Mesenchymal stem cell (in vitro differentiated cells and primary cell): ENCODE measurements around the gene C12orf43.

ENCODE experiments used
- DNase-seq: peaks from one replicate; pipeline ENCODE4 v3.0.0-alpha.2; 2013
- H2AFZ ChIP-seq: one replicate; pipeline ENCODE4 v1.6.1; 2013; ENCODE audit warnings: low read depth, mild to moderate bottlenecking, control low read depth, inconsistent platforms, low read length, moderate library complexity
- H2AK5ac ChIP-seq: 2 replicates; pipeline ENCODE4 v1.6.1; 2013; ENCODE audit warnings: low read length, moderate library complexity, mild to moderate bottlenecking, inconsistent platforms; ENCODE audit not compliant: severe bottlenecking
- H2BK120ac ChIP-seq: one replicate; pipeline ENCODE4 v1.6.1; 2013; ENCODE audit warnings: low read depth, mild to moderate bottlenecking, inconsistent platforms, low read length, moderate library complexity
- H2BK12ac ChIP-seq, 2 experiments: one replicate each; pipeline ENCODE4 v1.6.1; 2013; ENCODE audit warnings: inconsistent platforms in 2 of 2, low read length in 2 of 2, mild to moderate bottlenecking in 2 of 2, moderate library complexity in 2 of 2, control low read depth in 1 of 2
- H2BK15ac ChIP-seq: one replicate; pipeline ENCODE4 v1.6.1; 2013; ENCODE audit warnings: mild to moderate bottlenecking, low read depth, inconsistent platforms; ENCODE audit not compliant: poor library complexity, severe bottlenecking
- H2BK5ac ChIP-seq: 2 replicates; pipeline ENCODE4 v1.6.1; 2013; ENCODE audit warnings: low read depth, mild to moderate bottlenecking, low read length, control low read depth, inconsistent platforms; ENCODE audit not compliant: poor library complexity, severe bottlenecking
- H3K14ac ChIP-seq, 2 experiments: one replicate each; pipeline ENCODE4 v1.6.1; 2013; ENCODE audit warnings: inconsistent platforms in 2 of 2, low read length in 2 of 2, control low read depth in 1 of 2, mild to moderate bottlenecking in 1 of 2, moderate library complexity in 1 of 2
- H3K18ac ChIP-seq, 2 experiments: one replicate each; pipeline ENCODE4 v1.6.1; 2013; ENCODE audit warnings: inconsistent platforms in 2 of 2, low read length in 2 of 2, control low read depth in 1 of 2, low read depth in 1 of 2, mild to moderate bottlenecking in 1 of 2
- H3K23ac ChIP-seq, 2 experiments: one replicate each; pipeline ENCODE4 v1.6.1; 2013; ENCODE audit warnings: inconsistent platforms in 2 of 2, low read length in 2 of 2, mild to moderate bottlenecking in 2 of 2, moderate library complexity in 2 of 2, control low read depth in 1 of 2
- H3K27ac ChIP-seq: 2 replicates; pipeline ENCODE4 v1.5.1; 2013; ENCODE audit warnings: mild to moderate bottlenecking, moderate library complexity, low read length, control low read depth, inconsistent platforms; ENCODE audit not compliant: poor library complexity, severe bottlenecking
- H3K27me3 ChIP-seq, 2 experiments: 2 replicates each; pipeline versions ENCODE4 v1.6.1 to v1.7.0; 2013; ENCODE audit warnings: low read length in 2 of 2, mild to moderate bottlenecking in 2 of 2, moderate library complexity in 2 of 2, control low read depth in 1 of 2, inconsistent platforms in 1 of 2; ENCODE audit not compliant: control insufficient read depth in 1 of 2, insufficient read depth in 1 of 2
- H3K36me3 ChIP-seq, 2 experiments: 2 replicates each; pipeline versions ENCODE4 v1.6.1 to v1.7.0; 2013; ENCODE audit warnings: low read length in 2 of 2, control low read depth in 1 of 2, inconsistent platforms in 1 of 2, low read depth in 1 of 2, mild to moderate bottlenecking in 1 of 2; ENCODE audit not compliant: insufficient read depth in 2 of 2, control insufficient read depth in 1 of 2
- H3K4ac ChIP-seq, 2 experiments: one replicate each; pipeline ENCODE4 v1.6.1; 2013; ENCODE audit warnings: inconsistent platforms in 2 of 2, low read length in 2 of 2, mild to moderate bottlenecking in 2 of 2, moderate library complexity in 2 of 2, control low read depth in 1 of 2, low read depth in 1 of 2
- H3K4me1 ChIP-seq: 2 replicates; pipeline ENCODE4 v1.6.1; 2013; ENCODE audit warnings: low read depth, low read length, control low read depth; ENCODE audit not compliant: control insufficient read depth, insufficient read depth
- H3K4me2 ChIP-seq: 2 replicates; pipeline ENCODE4 v1.6.1; 2013; ENCODE audit warnings: low read length, mild to moderate bottlenecking, inconsistent platforms; ENCODE audit not compliant: poor library complexity, severe bottlenecking
- H3K4me3 ChIP-seq, 2 experiments: 2 replicates each; pipeline versions ENCODE4 v1.5.1 to v1.7.0; 2013; ENCODE audit warnings: low read length in 2 of 2, mild to moderate bottlenecking in 2 of 2, control low read depth in 1 of 2, low read depth in 1 of 2; ENCODE audit not compliant: insufficient read depth in 1 of 2
- H3K79me1 ChIP-seq: replicated peaks from 2 replicates; pipeline ENCODE4 v1.6.1; 2013; ENCODE audit warnings: mild to moderate bottlenecking, control low read depth, low read length, inconsistent platforms; ENCODE audit not compliant: poor library complexity, severe bottlenecking
- H3K9ac ChIP-seq: 2 replicates; pipeline ENCODE4 v1.7.0; 2013; ENCODE audit warnings: mild to moderate bottlenecking, low read length, moderate library complexity
- H3K9me3 ChIP-seq: 2 replicates; pipeline ENCODE4 v1.7.0; 2013; ENCODE audit warnings: mild to moderate bottlenecking, low read length; ENCODE audit not compliant: control insufficient read depth
- H4K8ac ChIP-seq: one replicate; pipeline ENCODE4 v1.6.1; 2013; ENCODE audit warnings: inconsistent platforms, mild to moderate bottlenecking, low read length, moderate library complexity
- H4K91ac ChIP-seq: one replicate; pipeline ENCODE4 v1.6.1; 2013; ENCODE audit warnings: mild to moderate bottlenecking, low read length, inconsistent platforms
- WGBS: methylation state at CpG from one replicate; pipeline ENCODE4 v1.1.7; 2013; ENCODE audit warnings: mixed read lengths; 5-methylcytosine and 5-hydroxymethylcytosine counted together

C12orf43 gene

GRCh38 chr12:120993496-120993895 is 22.8 kb downstream of the C12orf43 start:
- H3K14ac ChIP-seq, result no peak overlapping the region
- no peak overlapping the region for H2BK5ac ChIP-seq
- H2BK15ac ChIP-seq, result no peak overlapping the region
- WGBS, result 84% methylated on average over 10 of the region's 11 CpGs
- H3K36me3 ChIP-seq, result no peaks in the 10 kb centered on the region
- no peak overlapping the region for H3K4me2 ChIP-seq
- H3K9me3 ChIP-seq, result no peaks in the 10 kb centered on the region
- no peak overlapping the region for H3K18ac ChIP-seq
- no peak overlapping the region for H3K23ac ChIP-seq
- DNase-seq, result no peak
- no peak overlapping the region for H2AFZ ChIP-seq
- peaks cover 35 to 77% of the 10 kb centered on the region in 2 experiments for H3K27me3 ChIP-seq
- H4K8ac ChIP-seq, result no peak overlapping the region
- H2BK12ac ChIP-seq, result no peak overlapping the region
- H3K9ac ChIP-seq, result no peak overlapping the region
- no peak overlapping the region for H2AK5ac ChIP-seq
- H4K91ac ChIP-seq, result no peak overlapping the region
- no peak overlapping the region for H3K4me3 ChIP-seq
- H3K4ac ChIP-seq, result no peak overlapping the region
- H3K27ac ChIP-seq, result no peak overlapping the region
- H2BK120ac ChIP-seq, result no peak overlapping the region
- no peaks in the 10 kb centered on the region for H3K4me1 ChIP-seq
- no peaks in the 10 kb centered on the region for H3K79me1 ChIP-seq

GRCh38 chr12:120992989-120993388 is 23.3 kb downstream of the C12orf43 start:
- no peak overlapping the region for H2AK5ac ChIP-seq
- H2BK120ac ChIP-seq, result no peak overlapping the region
- no peak overlapping the region for H4K8ac ChIP-seq
- no peak overlapping the region for H2BK5ac ChIP-seq
- H3K27ac ChIP-seq, result no peak overlapping the region
- H3K18ac ChIP-seq, result no peak overlapping the region
- H3K4ac ChIP-seq, result no peak overlapping the region
- no peak overlapping the region for H3K23ac ChIP-seq
- no peaks in the 10 kb centered on the region for H3K4me1 ChIP-seq
- no peaks in the 10 kb centered on the region for H3K79me1 ChIP-seq
- DNase-seq, result no peak
- H3K4me3 ChIP-seq, result no peak overlapping the region
- H3K9ac ChIP-seq, result no peak overlapping the region
- no peaks in the 10 kb centered on the region for H3K9me3 ChIP-seq
- no peak overlapping the region for H3K14ac ChIP-seq
- H3K36me3 ChIP-seq, result no peaks in the 10 kb centered on the region
- no peak overlapping the region for H3K4me2 ChIP-seq
- no peak overlapping the region for H2AFZ ChIP-seq
- no peak overlapping the region for H2BK15ac ChIP-seq
- 100% methylated on average over 1 of the region's 1 CpG for WGBS
- no peak overlapping the region for H4K91ac ChIP-seq
- no peak overlapping the region for H2BK12ac ChIP-seq
- peaks cover 35 to 73% of the 10 kb centered on the region in 2 experiments for H3K27me3 ChIP-seq

- Histone ChIP-seq H3K4me2 (no peak overlapping the region), H3K27me3 (peaks cover 35 to 64% of the 10 kb centered on the region in 2 experiments), H2BK15ac (no peak overlapping the region), H3K9ac (no peak overlapping the region), H3K4me3 (no peak overlapping the region), H3K4me1 (no peaks in the 10 kb centered on the region), H3K27ac (no peak overlapping the region), H2AK5ac (no peak overlapping the region), H3K14ac (no peak overlapping the region), H3K18ac (no peak overlapping the region), H3K23ac (no peak overlapping the region), H4K8ac (no peak overlapping the region), H3K4ac (no peak overlapping the region), H3K36me3 (no peaks in the 10 kb centered on the region), H2BK120ac (no peak overlapping the region), H3K9me3 (no peaks in the 10 kb centered on the region), H4K91ac (no peak overlapping the region), H2AFZ (no peak overlapping the region), H2BK5ac (no peak overlapping the region), H3K79me1 (no peaks in the 10 kb centered on the region), H2BK12ac (no peak overlapping the region)
- no peak for DNase-seq
These were observed 24.3 kb downstream of the C12orf43 start for GRCh38 chr12:120991965-120992364.

GRCh38 chr12:120990487-120991055 is 25.7 kb downstream of the C12orf43 start:
- no peaks in the 10 kb centered on the region for H3K36me3 ChIP-seq
- H3K27ac ChIP-seq, result no peak overlapping the region
- no peak overlapping the region for H2BK12ac ChIP-seq
- H3K18ac ChIP-seq, result no peak overlapping the region
- H4K91ac ChIP-seq, result no peak overlapping the region
- no peak overlapping the region for H3K23ac ChIP-seq
- no peaks in the 10 kb centered on the region for H3K4me1 ChIP-seq
- no peak overlapping the region for H3K4ac ChIP-seq
- no peak overlapping the region for H4K8ac ChIP-seq
- H2BK5ac ChIP-seq, result no peak overlapping the region
- H3K4me3 ChIP-seq, result no peak overlapping the region
- no peak overlapping the region for H3K14ac ChIP-seq
- H2BK120ac ChIP-seq, result no peak overlapping the region
- H3K27me3 ChIP-seq, result peaks cover 32 to 50% of the 10 kb centered on the region in 2 experiments
- WGBS, result 88% methylated on average over 1 of the region's 2 CpGs
- H3K9me3 ChIP-seq, result no peaks in the 10 kb centered on the region
- H3K9ac ChIP-seq, result no peak overlapping the region
- no peak overlapping the region for H2AFZ ChIP-seq
- H3K79me1 ChIP-seq, result no peaks in the 10 kb centered on the region
- H2BK15ac ChIP-seq, result no peak overlapping the region
- H3K4me2 ChIP-seq, result no peak overlapping the region
- no peak overlapping the region for H2AK5ac ChIP-seq
- DNase-seq, result no peak
